RPMI7951 (cell line): Measurements from ENCODE around the gene IL15. TPM values are rescaled to one million over a fixed set of nuclear protein-coding genes. Genes with fewer than 3 reads are reported as not detected.
A peak's percentile ranks its signal among the peaks of the same experiment; 100 is the strongest.
"Not testable (repeated sequence)": the region's sequence is repeated elsewhere in the genome, so short reads cannot be mapped to it uniquely, and the experiment has no call there.

Experiments used
- DNase-seq: peaks from one replicate; pipeline ENCODE4 v3.0.0-alpha.2; 2012; ENCODE audit warnings: low read depth
- total RNA-seq: library from RNA; depleted of rRNA; stranded (reverse); fragments of >200 nt; shearing (Covaris generic); gene quantifications from 2 replicates; pipeline ENCODE4 v1.2.3, GENCODE V29; 2014; rRNA removed

Gene IL15, protein sequence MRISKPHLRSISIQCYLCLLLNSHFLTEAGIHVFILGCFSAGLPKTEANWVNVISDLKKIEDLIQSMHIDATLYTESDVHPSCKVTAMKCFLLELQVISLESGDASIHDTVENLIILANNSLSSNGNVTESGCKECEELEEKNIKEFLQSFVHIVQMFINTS
- total RNA-seq: 4.4 and 4.7 TPM in 2 replicates

DNA sequence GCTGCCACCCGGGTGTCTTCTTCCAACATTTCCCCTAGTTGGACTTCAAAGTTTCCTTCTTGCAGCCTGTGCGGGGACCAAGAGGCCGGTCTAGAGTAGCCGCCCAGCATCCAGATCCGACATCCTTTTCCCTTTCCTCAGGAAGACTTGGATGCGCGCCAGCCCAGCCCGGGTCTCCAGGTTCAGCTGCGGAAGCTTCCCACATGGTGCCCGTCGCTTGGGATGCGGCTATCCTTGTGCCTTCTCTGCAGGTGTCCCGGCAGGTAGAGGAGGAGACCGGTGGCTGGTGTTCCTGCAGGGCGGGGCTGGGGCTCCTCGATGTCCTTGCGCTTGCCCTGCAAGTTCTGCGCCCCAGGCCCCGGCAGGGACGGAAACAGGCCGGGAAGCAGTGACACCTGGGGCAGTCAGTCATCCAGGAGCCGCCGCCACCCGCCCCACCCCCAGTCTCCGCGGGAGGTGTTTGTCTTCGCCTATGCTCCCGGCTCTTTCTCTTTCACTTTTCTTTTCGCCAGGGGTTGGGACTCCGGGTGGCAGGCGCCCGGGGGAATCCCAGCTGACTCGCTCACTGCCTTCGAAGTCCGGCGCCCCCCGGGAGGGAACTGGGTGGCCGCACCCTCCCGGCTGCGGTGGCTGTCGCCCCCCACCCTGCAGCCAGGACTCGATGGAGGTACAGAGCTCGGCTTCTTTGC lies at the start of gene IL15:
Gene IL15 (plus strand): TSS at position 502 of the 689 bp plus-strand sequence. CDS start 82,882 bp downstream, outside the sequence.
- peak; percentile 75 for DNase-seq

DNA sequence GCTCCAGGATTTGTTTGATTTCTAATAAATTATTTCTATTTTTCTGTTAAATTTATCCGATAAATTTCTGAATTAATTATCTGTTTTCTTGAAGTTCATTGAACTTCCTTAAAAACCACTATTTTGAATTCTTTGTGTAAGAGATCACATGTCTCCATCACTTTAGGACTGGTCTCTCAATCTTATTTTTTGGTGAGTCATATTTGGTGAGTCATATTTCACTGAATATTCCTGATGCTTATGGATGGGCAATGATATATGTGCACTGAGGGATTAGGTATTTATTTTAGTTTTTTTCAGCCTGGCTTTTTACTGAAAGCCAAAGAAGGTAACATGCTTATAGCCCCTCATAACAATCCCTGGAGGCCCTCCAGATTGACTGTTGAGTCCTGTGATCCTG lies 48.5 kb upstream of the IL15 start:
- DNase-seq: no peak

DNA sequence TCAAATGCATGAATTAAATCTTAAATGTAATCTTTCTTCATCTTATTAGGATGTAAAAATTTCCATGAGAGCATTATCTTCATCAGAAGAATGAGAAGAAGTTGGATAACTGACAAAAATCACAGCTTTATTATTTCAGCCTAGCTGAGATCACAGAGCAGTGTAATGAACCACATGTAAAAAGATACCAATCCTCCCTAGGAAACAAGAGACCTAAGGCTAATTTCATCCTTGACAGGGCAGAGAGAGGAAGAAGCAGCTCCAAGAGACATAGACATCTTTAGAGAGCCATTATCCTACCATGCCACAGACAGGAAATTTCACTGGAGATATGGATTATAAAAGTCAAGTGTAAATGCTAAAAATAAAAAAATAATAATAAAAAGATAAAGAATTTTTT lies 40.9 kb upstream of the IL15 start:
- DNase-seq: no peak

DNA sequence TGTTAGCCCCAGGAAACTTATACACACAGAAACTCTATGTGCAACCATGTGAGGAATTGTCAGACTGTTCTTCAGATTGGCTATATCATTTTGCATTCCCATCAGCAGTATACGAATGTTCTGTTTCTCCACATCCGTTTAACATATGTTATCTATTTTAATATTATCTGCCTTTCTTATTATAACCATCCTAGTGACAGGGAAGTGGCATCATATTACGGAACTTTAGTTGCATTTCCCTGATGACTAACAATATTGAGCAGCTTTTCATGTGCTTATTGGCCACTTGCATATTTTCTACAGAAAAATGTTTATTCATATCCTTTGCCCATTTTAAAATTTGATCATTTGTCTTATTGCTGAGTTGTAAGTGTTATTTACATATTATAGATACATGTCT lies 36.5 kb upstream of the IL15 start:
- DNase-seq: no peak

DNA sequence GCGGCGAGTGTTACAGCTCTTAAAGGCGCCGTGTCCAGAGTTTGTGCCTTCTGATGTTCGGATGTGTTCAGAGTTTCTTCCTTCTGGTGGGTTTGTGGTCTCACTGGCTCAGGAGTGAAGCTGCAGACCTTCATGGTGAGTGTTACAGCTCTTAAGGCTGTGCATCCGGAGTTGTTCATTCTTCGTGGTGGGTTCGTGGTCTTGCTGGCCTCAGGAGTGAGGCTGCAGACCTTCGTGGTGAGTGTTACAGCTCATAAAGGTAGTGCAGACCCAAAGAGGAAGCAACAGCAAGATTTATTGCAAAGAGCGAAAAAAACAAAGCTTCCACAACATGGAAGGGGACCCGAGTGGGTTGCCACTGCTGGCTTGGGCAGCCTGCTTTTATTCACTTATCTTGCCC lies 31.7 kb upstream of the IL15 start:
- DNase-seq: not testable (repeated sequence)

DNA sequence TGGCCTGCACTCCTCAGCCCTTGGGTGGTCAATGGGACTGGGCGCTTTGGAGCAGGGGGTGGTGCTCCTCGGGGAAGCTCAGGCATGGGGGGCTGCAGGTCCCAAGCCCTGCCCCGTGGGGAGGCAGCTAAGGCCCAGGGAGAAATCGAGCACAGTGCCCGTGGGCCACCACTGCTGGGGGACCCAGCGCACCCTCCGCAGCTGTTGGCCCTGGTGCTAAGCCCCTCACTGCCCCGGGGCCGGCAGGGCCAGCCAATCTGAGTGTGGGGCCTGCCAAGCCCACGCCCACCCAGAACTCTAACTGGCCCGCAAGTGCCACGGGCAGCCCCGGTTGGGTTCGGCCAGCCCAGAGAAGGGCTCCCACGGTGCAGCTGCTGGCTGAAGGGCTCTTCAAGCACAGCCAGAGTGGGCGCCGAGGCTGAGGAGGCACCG lies 30.9 kb upstream of the IL15 start:
- DNase-seq: no peak

DNA sequence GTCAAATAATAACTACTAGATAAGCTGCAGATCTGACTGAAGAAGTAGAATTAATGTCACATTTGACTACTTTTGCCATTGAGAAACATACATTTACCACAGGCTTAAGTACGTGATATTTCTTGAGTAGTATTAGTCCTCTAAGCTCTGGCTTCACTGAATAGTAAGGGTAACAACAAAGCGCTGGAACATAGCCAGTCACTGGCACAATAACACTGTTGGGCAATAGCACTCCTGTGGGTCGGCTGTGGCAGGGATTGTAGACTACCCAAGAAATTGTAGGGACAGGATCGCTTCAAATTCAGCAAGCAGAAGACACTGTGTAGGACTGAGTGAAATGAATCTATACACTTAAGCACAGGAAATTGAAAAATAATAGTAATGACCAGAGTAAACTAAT lies 27.1 kb upstream of the IL15 start:
- no peak for DNase-seq

DNA sequence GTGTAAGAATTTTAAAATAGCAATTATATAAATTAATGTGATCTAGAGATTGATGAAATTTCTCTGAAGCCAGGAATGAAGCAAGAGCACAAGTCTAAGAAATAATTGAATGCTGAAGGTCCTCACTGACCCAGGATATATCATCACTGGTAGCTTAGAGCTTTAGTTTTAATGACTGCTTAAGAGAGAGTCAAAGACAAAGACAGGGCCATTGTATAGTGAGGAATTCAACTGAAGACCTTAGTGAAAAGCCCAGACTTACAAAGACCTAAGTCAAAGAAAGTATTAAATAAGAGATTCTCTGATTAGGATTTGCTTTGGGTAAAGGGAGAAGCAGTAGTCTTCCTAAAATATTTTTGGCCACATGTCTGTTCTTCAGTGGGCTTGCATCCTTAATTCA lies 26.0 kb upstream of the IL15 start:
- DNase-seq: no peak

DNA sequence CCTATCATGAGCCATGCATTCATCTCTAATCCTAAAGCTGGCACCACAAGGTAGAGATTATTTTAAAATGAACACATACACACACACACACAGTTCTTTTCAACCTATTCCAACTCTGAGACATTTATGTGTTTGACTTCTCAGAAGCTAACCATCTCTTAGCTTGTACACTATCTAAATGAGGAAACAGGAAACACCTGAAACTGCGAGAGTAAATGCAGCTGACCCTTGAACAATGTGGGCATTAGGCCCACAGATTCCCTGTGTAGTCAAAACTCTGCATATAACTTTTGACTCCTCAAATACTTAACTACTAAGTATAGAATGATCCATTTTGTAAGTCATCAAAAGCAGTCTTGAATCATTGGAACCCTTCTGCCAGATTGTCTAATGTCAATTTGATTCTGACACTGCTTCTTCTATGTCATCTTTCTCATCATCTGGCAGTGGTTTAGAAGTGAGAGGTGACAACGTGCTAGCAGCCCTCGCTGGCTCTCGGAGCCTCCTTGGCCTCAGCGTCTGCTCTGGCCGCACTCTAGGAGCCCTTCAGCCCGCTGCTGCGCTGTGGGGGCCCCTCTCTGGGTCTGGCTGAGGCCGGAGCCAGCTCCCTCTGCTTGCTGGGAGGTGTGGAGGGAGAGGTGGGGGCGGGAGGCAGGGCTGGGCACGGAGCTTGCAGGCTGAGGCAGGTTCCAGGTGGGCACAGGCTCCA lies 21.4 kb upstream of the IL15 start:
- DNase-seq: no peak

DNA sequence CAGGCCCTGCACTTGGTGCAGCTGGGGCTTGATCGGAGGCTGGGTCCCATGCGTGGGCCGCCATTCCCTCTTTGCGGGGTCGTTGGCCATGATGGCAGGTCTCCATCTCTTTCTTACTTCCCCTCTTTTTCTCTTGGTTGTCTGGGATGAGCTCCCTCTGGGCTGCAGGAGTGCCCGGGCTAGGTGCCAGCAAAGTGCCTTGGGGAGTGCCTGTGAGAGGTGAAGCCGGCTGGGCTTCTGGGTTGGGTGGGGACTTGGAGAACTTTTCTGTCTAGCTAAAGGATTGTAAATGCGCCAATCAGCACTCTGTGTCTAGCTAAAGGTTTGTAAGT lies 20.8 kb upstream of the IL15 start:
- not testable (repeated sequence) for DNase-seq

DNA sequence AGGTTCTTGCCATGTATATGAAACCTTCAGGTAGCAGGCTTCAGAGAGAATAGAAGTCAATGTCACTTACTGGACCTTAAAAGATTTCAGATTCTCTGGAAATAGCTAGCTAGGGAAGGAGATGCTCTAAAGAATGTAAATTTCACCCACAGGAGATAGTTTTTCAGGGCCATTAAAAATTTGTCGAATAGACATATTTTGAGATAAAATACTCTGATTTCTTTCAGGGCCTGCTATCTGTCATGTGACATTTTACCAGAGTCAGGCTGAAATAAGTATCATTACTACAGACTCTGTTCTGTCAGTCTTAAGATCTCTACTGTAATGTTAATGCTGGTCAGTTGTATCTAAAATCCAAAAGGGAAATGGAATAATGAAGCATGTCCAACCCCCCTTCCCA lies 15.7 kb upstream of the IL15 start:
- no peak for DNase-seq

DNA sequence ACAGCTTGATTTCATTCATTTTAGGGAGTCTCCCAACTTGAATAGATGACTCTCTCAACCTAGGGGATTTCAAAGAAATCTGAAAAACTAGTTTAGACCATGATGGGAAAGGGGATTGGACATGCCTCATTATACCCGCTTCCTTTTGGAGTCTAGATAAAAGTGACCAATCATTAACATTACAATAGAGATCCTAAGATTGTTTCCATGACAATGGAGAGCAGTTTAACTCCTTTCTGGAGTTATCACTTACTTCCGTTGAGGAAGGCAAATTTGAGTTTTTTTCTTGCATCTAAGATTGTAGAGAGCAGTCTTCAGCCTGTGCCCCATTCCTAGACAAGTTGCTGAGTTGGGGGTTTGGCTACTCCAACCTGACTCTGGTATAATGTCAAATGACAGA lies 11.4 kb upstream of the IL15 start:
- no peak for DNase-seq

DNA sequence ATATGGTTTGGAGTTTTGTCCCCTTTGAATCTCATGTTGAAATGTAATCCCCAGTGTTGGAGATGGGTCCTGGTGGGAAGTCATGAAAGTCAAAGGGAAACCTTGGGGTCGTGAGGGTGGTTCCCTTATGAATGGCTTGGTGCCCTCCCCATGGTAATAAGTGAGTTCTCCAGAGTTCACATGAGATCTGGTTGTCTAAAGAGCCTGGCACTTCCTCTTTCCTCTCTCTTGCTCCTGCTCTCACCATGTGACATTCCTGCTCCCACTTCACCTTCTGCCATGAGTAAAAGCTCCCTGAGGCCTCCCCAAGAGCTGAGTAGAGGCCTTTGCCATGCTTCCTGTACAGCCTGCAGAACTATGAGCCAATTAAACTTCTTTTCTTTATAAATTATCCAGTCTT lies 5.5 kb upstream of the IL15 start:
- no peak for DNase-seq

DNA sequence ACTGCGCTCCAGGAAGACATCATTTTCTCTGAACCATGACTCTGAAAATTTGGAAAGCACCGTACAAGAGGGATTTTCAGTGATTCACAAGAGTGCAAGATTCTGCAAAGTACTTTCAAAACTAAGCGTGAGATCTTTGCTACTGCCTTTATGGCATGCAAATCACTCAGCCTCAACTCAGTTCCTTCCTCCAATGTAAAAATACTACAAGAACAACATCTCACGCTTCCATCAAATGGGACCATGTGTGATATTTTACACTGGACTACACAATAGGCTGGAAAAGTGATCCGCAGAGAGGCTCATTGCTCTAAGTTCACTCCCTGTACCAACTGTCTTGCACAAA lies 674 bp upstream of the IL15 start:
- no peak for DNase-seq

DNA sequence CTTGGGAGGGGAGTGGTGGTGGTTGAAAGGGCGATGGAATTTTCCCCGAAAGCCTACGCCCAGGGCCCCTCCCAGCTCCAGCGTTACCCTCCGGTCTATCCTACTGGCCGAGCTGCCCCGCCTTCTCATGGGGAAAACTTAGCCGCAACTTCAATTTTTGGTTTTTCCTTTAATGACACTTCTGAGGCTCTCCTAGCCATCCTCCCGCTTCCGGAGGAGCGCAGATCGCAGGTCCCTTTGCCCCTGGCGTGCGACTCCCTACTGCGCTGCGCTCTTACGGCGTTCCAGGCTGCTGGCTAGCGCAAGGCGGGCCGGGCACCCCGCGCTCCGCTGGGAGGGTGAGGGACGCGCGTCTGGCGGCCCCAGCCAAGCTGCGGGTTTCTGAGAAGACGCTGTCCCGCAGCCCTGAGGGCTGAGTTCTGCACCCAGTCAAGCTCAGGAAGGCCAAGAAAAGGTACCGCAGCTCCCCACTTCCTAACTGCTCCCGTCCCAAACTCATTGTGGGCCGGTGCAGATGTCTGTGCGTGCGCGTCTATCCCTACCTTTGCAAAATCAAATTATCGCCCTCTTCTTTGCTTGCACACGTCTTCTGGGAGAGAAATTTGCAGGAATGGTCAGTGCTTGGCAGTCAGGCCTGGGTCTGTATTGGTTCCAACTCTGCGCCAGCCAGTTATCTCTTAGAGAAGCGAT lies 533 bp downstream of the IL15 start:
- peak; percentile 63 for DNase-seq

DNA sequence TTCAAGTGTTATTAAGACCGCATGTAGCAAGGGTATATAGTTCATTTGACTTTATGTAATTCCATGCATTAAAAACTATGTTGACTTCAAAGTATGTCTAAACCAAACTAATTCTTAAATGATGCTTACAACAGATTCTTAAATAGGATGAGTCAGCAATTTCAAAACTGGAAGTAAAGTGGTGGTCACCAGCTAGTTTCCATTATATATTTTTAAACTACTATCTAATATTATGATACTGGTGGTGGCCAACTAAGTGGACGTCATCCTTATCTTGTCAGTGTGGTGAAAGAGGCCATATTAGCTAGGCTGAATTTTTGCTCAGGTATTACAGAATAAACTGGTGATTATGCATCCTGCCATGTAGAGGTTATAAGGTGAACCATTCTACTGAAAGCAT lies 1.2 kb downstream of the IL15 start:
- DNase-seq: no peak

DNA sequence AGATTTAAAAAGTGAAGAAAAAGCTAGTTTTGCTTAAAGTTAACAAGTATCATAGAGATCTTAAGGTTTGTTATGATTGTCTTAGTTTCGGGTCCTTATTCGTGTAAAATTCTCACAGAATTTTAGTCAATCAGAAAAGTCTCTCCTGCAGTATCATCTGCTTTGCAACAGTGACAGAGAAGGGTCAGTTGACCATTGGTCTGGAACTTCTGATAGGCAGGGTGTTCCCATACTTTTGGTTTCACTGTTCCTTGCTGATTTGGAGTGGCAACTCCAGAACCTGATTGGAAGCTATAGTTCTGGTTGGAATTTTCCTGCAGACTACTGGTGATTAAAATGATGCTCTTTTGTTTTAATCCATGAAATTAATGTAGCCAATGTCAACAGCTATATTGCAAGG lies 1.8 kb downstream of the IL15 start:
- peak; percentile 26 for DNase-seq

DNA sequence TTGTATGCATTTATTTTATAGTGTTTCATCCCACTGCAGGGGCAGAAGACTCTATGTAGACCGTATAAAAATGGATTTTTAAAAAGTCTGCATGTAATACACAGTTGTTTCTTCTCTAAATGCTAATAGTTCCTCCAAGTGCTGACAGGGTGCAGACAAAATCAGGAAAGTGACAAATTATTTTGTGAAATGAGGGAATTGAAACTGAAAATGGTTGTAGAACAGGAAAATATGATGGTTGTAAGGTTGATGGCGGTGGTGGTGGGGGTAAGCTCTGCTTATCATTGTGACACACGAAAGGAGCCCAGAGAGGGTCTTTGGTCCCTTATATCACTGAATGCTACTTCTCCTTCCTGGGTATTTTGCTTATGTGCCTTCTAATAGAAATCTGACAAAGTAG lies 4.3 kb downstream of the IL15 start:
- no peak for DNase-seq

DNA sequence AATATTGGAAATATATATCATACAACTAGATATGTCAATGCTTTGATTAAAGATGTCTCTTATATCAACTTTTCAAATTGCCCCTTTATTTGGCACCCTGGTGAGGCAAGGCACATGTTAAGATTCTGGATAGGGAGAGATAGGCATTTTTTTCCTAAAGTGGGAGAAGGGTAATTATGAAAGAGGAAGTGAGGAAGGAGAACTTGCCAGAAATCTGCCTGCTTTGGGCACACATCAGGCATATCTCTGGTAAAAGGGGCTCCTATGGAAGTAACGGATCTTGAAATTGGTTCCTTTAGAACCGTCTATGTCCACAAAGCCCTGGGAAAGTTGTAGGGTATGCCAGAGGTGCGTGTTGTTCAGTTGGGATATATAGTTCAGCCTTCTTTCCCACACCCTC lies 5.7 kb downstream of the IL15 start:
- no peak for DNase-seq

DNA sequence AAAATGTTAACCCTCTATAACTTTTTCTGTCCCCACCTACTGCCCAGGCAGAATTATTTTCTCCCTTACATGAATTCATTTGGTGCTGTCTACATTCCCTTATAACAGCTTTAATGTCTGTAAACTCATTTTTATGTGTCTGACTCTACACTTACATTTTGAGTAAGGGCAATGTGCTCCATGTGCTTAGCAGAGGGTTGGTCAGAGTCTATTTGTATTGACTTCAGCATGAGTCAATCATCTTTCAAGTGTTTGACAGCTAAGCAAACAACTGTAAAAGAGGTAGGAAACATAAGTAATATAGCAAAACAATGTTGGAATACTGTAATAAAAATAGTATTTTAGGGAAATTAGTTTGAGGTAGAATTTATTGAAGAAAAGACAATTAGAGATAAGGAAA lies 6.3 kb downstream of the IL15 start:
- no peak for DNase-seq

DNA sequence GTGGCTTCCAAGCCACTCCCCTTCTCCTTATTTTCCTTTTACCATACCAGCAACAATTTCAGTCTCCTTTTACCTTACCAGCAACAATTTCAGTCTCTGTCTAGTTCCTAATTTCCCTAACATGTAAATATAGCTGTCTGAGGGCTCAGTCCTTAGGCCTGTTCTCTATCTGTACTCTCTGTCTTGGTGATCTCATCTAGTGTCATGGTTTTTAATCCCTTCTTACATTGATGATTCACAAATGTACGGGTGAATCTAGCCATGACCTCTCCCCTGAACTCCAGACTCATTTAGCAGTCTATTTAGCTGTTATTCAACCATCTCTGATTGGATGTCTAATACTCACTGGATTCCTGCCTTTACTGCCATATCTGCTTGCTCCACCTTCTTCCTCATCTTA lies 7.2 kb downstream of the IL15 start:
- DNase-seq: peak; percentile 69

DNA sequence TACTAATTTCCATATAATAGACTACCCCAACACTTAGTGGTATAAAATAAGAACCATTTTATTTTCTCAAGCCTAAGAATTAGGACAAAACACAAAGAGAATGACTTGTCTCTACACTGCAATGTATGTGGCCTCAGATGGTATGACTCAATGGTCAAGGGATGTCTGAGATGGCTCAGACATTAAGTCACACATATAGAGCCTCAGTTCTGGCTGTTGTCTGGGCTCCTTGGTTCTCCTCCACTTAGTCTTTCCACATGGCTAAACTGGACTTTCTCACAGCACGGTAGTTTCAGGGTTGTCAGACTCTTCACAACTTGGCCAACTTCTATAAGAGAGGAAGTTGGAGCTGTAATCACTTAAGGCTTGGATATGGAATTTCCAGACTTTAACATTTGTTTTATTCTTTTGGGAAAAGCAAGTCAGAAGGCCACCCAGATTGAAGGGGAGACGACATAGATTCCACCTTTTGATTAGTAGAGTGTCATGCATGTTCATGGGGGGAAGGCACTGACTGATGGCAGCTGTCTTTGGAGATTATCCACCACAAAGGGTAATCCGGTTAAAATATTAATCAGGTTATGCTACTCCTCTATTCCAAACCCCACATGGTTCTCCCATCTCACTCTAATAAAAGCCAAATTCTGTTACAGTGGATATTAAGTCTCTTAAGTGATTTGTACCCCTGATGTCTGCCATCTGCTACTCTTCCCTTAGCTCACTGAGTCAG lies 9.4 kb downstream of the IL15 start:
- DNase-seq: peak; percentile 64
